NCI-H1417 treated with DMSO at 0.1 percent for 48 hours (cell line): ENCODE data around the gene WDR43.

Experiments used
- DNase-seq: peaks from one replicate; lab custom pipeline; 2025; lab: John Stamatoyannopoulos, UW

The WDR43 gene

DNA sequence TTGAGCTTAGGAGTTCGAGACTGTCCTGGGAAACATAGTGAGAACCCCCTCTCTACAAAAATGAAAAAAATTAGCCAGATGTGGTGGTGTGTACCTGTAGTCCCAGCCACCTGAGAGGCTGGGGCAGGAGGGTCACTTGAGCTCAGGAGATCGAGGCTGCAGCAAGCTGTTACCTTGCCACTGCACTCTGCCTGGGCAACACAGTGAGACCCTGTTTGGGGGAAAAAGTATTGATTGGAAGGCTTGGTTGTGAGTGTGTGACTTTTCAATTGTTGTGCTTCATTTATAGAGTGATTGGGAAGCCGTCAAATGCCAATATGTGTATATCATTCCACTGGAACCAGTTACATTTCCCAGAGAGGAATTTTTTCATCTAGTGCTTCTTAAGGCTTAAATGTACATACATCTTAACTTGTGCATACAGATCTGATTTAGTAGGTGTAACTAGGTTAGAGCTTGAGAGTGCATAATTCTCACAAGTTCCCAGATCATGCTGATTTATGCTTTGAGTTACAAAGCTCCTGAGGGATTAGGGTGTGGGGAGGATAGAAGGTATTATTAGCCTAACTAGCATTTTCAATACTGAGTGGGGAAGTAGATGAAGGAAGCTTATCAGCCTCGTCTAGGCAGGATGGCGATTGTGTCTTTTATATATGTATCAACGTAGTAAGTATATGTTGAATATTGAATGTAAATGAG, 15.3 kb downstream of the WDR43 start:
- DNase-seq: no peak

DNA sequence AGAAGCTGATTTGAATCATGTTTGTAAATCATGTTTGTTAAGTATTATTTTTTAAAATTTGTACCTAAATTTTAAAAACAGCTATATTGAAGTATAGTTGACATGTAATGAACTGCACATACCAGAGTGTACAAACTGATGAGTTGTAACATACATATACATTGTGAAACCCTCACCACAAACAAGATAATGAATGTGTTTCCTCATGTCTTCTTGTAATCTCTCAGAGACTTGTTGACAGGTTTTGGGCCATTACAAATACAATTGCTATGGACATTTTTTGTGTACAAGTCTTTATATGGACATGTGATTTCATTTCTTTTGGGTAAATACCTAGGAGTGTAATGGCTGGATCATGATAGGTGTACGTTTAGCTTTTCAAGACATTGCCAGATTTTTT, 21.5 kb downstream of the WDR43 start:
- no peak for DNase-seq

DNA sequence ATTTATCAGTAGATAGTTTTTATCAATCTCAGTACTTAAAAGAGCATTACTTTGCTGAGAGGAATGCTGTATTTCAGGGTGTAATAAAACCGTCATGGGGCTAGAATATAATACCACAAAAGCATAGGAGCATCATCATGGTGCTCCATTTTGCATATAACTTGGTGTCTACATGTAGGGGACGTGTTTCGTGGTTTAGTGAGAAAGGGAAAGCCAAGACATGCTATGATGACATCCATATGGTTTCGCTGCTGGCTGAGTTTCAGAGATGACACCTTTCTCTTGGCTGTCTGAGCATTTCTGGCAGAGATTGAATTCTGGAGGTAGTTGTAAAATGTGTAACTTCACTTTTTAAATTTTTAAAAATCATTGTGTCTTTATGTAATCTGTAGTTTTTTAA, 32.4 kb downstream of the WDR43 start:
- no peak for DNase-seq

DNA sequence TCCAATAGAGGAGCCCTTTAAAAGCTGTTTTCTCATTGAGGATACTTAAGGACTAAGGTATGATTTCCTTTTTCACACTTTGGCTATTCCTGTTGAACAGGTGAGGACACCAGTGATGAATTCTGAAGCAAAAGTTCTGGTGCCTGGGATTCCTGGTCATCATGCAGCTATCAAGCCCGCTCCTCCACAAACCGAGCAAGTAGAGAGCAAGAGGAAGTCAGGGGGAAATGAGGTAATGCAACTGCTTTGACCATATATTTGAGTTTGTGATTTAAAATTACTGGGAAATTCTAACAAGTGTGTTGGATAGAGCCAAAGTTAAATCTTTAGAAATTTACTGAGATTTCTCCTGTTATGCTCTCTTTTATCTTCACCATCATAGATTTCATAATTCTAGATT, 33.0 kb downstream of the WDR43 start:
- no peak for DNase-seq

DNA sequence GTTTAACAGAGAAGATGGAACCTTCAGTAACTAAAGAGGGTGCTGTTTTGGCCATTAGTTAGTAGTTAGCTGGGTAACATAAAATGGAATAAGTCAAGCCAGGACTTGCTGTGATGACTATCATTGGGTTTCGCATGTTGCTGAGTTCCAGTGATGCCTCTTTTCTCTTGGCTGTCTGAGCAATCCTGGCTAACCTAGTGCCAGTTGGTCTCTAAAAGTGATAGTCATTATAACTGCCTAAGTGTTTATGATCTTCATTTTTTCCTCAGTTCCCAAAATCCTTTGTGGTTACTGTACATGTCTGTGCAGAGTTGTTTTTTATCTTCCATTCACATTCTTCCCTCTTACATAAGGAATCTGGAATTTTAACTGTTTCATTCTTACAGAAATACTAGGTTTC, 33.4 kb downstream of the WDR43 start:
- no peak for DNase-seq

DNA sequence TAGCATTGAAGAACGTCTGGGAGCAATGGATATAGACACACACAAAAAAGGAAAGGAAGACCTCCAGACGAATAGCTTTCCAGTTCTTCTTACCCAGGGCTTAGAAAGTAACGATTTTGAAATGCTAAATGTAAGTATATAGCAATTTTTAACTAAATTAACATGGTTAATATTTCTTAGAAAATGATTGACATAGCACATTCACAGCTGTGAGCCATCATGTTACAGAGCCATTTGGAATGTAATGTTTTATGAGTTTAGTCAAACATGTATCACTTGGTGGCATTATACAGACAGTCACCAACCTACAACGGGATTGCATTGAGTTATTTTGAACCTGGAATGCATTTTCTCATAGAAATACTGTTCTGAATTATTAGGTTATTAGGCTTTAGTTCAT, 35.1 kb downstream of the WDR43 start:
- DNase-seq: no peak

DNA sequence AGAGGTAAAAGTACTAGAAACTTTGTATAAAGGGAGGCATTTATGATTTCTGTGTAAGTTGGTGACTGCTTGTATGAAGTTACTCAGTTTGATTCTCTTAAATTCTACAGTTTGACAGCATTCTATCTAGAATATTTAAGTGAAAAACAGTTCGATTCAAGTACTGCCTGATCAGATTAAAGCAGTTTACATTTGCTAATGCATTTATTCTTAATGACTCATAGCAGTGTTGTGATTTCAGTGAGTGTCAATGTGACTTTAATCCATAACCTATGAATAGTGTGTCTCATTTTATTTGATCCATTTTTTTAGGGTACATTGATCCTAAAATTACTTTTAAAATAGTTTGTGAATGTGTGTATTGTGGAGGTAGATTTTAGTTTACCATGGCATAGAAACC, 35.7 kb downstream of the WDR43 start:
- DNase-seq: no peak

DNA sequence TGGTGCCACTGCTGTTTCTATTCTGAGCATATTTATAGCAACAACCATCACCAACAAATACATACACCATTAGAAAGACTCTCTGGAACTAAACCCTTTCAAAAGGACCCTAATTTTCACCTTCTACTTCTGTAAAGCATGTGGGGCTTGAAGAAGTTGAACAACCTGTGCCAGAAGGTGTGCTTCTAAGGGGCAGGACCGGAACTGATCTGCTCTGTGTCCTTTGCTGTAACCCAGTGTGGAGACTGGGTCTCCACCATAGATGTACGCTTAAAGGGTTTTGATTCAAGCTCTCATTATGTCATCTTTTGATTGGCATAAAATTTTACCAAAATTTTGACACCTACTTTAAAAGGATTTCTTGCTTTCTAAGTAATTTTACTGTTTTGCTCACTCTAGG, 40.3 kb downstream of the WDR43 start:
- DNase-seq: no peak

DNA sequence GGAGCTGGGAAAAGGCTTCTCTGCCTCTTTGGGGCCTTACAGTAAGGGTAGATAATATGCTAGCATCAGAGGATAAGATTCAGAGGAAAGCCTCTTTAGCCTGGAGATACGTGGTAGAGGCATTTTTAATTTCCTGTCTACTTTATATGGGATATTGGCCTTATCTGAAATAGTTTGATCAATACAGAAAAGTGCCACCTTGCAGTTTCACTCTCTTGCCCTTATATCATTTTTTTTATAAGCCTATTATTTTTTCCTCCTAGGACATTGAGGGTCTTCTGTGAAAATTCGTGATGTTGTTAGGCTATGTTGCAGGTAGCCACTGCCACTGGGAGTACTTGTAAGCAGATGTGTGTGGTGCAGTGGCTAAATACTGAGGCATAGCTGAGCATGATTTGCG, 46.5 kb downstream of the WDR43 start:
- no peak for DNase-seq

DNA sequence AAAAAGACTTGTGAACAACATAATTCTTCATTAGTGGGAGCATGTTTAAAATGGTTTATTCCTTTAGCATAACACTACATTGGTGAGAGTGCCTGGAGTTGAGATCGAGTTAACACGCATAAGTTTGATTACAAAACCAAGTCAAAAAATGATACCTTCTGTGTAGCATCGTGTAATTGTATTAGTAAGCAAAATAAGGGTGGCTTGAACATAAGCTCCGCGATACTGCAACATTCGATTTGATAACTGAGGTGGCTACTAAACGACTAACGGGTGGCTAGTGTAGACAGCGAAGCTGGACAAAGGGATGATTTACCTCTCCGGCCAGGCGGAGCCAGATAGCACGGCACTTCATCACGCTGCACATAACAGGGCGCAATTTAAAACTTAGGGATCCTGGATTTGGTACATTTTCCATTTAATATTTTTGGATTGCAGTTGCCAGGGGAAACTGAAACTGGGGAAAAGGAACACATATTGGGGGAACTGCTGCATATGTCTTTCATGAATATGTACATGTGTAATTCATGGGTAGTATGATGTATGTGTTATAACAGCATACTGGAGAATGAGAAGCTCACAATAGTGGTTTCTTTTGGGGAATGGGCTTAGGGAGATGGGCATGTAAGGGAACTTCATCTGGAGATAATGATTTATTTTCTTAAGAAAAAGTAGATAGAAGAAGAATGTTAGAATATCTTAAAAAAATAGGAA, 50.2 kb downstream of the WDR43 start:
- no peak for DNase-seq

DNA sequence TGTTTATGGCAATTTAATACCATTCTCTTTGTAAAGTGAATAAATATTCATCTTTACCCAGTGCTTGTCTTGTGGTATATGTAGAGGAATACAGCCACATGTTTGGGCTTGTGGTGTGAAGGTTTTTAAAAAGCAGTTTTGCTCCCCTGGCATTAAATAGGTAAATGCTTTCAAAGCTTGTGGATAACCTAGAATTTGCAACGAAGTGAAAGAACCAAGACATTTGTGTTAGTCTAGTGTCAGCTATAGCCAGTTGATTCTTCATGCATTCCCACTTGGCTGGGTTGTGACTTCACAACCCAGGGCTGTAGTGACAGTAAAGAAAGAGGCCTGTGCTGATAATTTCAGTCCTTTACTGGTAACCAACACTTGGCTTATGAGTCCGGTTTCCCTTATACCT, 53.7 kb downstream of the WDR43 start:
- DNase-seq: no peak

DNA sequence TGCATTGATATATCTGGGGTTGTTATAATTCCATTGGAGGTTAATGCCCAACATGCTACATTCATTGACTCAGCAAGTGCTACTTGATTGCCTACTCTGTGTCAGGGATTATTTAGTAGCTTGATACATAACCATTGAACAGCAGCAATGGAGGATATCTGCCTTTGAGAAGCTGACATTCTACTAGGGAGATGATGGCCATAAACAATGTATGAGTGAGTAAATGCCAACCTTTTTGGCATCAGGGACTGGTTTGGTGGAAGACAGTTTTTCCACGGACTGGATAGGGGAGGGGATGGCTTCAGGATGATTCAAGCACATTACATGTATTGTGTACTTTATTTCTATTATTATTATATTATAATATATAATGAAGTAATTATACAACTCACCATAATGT, 54.7 kb downstream of the WDR43 start:
- no peak for DNase-seq

DNA sequence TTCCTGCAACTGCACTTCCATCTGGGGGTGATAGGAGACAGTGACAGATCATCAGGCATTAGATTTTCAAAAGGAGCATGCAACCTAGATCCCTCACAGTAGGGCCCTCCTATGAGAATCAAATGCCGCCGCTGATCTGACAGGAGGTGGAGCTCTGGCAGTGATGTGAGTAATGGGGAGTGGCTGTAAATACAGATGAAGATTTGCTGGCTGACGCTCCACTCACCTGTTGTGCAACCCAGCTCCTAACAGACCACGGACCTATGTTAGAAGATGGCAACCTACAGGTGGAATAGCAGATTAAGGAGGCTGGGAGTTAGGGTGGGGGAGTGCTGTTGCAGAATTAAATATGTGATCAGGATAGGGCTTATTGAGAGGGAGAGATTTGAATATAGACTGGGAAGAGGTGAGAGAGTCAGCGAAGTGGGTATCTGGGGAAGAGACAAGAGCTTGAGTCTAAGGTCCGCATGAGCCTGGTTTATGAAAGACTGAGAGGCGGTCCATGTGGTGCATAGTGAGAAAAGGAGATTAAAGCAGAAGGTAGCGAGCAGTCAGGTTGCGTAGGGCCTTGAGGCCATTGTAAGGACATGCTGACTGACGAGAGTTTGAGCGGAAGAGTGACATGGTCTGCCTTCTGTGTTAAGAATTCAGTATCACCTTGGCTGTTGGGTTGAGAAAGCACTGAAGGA, 55.3 kb downstream of the WDR43 start:
- no peak for DNase-seq

DNA sequence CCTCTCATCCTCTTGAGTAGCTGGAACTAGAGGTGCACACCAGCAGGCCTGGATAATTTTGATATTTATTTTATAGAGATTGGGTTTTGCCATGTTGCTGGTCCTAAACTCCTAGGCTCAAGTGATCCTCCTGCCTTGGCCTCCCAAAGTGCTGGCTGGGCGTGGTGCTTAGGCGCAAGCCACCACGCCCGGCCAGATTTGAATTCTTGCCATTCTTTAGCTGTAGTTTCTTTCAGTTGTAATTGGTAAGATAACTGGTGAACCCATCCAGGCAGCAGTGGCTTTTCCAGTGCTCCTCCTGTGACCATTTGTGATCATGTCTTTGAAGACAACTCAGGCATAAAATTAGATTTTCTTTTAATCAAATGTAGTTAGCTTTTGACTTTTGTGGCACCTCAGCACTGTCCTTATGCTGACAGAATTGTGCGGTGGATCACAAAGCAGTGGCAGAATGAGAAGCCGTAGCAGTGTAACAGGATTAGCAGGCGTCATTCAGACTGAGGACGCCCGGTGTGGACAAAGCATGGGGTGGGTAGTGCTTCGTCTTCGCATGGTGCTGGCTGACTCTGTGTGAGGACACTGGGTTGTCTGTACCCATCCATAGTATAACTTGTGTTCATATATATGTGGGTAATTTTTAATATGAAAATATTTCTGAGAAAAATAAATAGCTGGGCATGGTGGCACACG, 56.6 kb downstream of the WDR43 start:
- DNase-seq: no peak

DNA sequence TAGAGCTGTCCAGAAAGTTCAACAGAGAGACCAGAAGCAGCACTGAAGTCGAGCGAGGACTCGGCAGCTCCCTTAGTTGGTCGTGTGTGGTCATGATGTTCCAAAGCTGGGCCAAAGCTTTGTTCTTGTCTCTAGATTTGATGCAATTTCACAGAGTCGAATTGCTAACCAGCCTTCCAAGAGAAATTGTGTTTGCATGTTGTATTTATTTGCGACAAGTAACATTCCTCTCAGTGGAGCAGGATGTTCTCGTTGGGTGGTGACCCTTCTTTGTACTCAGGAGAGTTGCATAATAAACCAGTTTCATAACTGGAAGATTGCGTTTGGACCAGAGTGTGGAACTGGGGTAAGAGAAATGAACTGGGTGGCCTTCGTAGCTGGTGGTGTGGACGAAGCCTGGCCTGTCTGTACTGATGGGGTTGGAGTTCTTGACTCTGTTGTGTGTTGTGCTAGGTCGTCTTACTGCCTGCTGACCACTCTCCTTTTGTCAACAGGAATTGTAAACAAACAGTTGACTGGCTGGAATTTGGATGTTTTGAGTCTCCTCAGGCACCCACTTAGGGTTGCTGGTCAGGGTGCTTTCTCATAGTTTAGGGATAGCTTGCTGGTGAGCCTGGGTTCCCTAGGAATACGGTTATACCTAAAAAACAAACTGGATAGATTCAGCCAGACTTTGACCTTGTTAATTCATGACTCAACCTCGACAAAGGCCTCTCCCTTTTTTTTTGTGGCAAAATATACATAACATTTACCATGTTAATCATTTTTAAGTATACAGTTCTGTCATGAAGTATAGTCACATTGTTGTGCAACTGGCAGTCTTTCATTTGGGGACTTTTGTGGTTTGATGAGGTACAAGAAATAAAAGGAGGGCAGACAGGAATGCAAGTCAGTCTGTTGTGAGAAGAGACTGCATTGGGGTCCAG, 57.7 kb downstream of the WDR43 start:
- DNase-seq: no peak

DNA sequence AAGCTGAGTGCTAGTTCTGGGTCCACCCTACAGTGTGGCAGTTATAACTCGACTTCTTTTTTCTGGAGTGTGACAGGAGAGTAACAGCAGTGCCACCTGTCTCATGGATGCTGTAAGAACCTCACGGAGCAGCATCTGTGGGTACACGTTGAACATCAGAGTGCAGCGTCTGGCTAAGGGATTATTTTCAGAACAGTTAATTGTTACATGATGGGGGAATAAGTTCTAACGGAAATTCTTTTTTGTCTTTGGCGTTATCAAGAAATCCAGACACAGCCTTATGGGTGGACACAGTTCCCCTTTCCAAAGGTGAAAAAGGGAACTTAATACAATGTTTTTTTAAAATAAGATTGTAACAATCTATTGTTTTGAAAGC, 58.4 kb downstream of the WDR43 start:
- DNase-seq: no peak

DNA sequence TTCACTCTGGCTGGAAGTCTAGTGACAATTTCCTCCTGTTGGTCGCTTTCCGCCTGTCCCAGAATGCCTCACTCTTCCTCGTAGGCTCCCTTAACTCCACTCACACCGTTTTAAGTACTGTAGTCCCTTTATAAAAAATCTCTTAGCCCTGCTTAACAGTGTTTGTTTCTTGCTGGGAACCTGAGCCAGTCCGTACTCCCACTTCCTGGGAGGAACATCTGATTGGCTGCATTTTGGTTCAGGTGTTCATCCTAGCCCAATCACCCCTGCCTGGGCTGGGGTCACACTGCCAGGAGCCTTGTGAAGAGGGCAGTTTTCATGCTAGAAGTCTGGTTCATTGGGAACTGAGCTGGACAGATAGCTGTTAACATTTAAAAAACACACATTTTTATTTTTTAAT, 61.0 kb downstream of the WDR43 start:
- no peak for DNase-seq

DNA sequence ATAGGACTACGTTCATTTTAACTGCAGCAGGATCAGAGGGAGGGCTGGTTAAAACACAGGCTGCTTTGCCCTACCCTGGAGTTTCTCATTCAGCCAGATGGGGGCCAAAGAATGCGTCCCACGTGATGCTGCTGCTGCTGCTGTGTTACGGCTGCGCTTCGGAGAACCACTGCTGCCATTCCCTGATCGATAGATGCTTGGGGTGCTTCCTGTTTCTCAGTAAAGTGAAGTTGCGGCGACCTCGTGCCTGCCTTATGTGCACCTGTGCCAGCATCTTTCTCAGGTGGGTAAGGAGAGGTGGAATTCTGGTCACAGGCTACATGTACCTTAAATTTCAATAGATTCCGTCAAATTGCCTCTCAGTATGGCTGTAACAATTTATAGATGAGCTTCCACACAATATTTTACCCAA, 62.0 kb downstream of the WDR43 start:
- no peak for DNase-seq

DNA sequence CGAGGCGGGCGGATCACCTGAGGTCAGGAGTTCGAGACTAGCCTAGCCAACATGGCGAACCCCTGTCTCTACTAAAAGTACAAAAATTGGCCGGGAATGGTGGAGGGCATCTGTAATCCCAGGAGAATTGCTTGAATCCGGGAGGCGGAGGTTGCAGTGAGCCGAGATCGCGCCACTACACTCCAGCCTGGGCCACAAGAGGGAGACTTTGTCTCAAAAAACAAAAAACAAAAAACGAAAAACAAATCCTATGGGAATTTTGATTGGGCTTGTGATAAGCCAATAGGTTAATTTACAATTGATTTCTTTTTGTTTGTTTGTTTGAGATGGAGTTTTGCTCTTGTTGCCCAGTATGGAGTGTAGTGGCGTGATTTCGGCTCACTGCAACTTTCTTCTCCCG, 62.4 kb downstream of the WDR43 start:
- DNase-seq: no peak

DNA sequence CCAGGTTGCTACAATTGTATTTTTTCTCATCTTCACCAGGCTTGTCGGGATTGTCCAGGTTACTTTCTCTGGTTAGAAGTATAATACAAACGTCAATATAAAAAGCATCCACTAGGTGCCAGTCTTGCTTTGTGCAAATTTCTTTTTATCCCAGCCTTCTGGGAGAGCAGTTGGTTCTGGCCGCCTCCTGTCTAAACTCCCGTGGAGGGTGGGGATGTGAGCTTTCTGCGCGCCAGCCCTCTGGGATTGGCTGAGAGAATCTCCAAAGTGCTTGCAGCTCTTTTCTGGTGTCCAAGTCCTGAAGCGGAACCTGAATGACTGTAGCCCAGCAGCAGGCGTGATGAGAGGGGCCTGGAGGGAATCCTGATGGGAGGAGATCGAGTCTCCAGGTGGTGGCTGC, 64.2 kb downstream of the WDR43 start:
- peak; percentile 26 for DNase-seq

DNA sequence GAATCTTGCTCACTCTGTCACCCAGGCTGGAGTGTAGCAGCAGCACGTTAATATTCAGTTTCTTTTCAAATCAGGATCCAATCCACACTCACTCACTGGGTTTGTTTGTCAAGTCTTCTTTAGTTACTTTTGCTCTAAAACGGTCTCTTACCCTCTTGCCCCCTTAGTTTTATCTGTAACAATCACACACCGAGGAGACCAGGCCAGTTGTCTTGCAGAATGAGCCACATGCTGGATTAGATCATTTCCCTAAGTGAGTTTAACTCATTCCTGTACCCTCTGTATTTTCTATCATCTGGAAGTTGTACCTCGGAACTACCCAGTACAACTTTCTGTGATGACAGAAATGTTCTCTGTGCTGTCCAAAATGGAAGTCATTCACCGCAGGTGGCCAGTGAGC, 65.9 kb downstream of the WDR43 start:
- no peak for DNase-seq

DNA sequence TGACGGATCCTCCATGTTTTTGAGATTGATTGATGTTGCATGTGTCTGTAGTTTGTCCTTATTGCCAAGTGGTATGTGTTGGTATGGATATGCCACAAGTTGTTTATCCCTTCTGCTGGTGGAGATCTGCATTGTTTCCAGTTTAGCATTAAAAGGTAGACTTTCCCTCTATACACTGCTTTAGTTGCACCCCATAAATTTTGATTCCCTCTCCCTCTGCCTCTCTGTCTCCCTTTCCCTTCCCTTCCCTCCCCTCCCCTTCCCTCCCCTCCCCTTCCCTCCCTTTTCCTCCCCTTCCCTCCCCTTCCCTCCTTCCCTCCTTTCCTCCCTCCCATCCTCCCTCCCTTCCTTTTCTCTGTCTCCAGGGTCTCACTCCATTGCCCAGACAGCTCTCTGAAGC, 68.0 kb downstream of the WDR43 start:
- no peak for DNase-seq
